Measurements from ENCODE around the gene LIPI.
"Not testable (repeated sequence)": the region's sequence is repeated elsewhere in the genome, so short reads cannot be mapped to it uniquely, and the experiment has no call there.

DNA sequence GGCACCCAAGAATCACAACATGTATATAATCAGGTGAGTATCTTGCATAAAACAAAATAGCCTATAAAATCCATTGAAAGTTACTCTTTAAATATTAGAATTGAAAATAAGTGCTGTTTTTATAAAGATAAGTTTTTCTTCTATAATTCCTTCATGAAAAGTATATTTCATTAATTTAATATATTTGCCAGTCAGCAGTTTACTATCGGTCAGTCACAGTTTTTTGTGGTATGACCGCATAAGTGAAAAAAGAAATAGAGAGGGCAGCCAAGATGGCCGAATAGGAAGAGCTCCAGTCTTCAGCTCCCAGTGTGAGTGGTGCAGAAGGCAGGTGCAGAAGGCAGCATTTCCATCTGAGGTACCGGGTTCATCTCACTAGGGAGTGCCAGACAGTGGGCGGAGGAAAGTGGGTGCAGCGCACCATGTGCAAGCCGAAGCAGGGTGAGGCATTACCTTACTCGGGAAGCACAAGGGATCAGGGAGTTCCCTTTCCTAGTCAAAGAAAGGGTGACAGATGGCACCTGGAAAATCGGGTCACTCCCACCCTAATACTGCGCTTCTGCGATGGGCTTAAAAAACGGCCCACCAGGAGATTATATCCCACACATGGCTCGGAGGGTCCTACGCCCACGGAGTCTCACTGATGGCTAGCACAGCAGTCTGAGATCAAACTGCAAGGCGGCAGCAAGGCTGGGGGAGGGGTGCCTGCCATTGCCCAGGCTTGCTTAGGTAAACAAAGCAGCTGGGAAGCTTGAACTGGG lies 44.1 kb downstream of the LIPI start:
- TF ChIP-seq POLR2A (IDR thresholded peaks at IDR 0.05), result not testable (repeated sequence)
- TF ChIP-seq, protein P1, sequence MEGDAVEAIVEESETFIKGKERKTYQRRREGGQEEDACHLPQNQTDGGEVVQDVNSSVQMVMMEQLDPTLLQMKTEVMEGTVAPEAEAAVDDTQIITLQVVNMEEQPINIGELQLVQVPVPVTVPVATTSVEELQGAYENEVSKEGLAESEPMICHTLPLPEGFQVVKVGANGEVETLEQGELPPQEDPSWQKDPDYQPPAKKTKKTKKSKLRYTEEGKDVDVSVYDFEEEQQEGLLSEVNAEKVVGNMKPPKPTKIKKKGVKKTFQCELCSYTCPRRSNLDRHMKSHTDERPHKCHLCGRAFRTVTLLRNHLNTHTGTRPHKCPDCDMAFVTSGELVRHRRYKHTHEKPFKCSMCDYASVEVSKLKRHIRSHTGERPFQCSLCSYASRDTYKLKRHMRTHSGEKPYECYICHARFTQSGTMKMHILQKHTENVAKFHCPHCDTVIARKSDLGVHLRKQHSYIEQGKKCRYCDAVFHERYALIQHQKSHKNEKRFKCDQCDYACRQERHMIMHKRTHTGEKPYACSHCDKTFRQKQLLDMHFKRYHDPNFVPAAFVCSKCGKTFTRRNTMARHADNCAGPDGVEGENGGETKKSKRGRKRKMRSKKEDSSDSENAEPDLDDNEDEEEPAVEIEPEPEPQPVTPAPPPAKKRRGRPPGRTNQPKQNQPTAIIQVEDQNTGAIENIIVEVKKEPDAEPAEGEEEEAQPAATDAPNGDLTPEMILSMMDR (IDR thresholded peaks at IDR 0.05), result not testable (repeated sequence)

All from heart left ventricle (tissue), 13 donors.